Measurements from ENCODE around the gene DENND4A.
A peak's percentile ranks its signal among the peaks of the same experiment; 100 is the strongest.
"Not testable (repeated sequence)": the region's sequence is repeated elsewhere in the genome, so short reads cannot be mapped to it uniquely, and the experiment has no call there.

The DENND4A gene

GRCh38 chr15:65629548-65629947, 162.5 kb downstream of the DENND4A start:
- no peak for DNase-seq

DNA sequence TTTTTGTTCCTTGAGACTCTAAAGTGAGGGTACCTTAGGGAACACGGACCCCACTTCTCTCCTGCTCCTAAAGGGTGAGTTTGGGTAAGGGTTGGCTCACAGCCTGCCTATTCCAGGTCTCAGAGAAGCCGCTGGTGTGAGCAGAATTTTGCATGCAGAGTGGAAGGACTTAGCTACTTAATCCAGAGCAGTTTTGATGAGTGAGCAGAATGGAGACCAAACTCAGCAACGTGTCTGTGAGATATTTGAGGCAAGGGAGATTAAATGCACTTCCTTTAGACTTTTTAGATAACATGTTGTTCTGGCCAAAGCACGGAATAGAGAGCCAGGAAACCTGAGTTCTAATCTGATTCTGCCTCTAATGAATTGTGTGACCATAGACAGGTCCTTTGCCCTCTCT, 165.2 kb downstream of the DENND4A start:
- DNase-seq = no peak

DNA sequence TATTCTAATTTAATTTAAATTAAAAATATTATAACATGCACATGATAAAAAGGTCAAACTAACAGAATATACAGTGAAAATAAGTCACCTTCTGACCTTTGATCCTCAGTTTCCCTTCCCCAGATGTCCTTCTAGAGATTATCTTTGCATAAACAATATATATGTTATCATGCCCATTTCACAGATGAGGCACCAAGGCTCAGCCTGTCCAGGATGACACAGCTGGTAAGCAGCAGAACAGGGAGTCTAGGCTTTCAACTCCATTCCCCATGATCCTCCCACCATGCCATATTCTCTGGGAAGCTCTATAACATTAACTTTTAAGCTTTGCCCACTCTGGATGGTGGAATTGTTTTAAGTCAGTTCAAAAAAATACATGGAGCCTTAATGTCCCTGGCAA, 169.0 kb downstream of the DENND4A start:
- no peak for DNase-seq

DNA sequence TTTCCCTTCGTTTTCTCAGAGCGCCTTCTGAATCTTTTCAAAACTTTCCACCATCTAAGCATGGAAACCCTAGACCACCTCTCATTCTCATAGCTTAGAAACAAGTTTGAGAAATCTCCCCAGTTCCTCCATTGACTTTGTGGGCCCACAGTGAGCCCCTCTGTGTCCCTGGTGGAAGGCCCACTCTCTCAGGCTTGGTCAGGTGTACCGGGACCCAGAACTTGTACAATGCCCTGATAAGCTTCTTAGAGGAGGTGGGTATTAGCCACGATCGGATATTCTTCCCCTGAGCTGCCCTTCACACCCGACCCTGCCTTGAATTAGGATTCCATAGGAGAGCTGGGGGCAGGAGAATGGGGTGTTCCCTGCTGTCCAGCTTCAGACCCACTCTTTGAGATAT, 170.5 kb downstream of the DENND4A start, which contains the start of gene SLC24A1:
TSS of gene SLC24A1 (plus strand) at position 301 of the 400 bp plus-strand sequence. CDS start 2,143 bp downstream, outside the sequence.
- no peak for DNase-seq

GRCh38 chr15:65620833-65621232, 171.3 kb downstream of the DENND4A start:
- DNase-seq = no peak

- DNase-seq = no peak
Observed at GRCh38 chr15:65619626-65620290, 172.3 kb downstream of the DENND4A start.

DNA sequence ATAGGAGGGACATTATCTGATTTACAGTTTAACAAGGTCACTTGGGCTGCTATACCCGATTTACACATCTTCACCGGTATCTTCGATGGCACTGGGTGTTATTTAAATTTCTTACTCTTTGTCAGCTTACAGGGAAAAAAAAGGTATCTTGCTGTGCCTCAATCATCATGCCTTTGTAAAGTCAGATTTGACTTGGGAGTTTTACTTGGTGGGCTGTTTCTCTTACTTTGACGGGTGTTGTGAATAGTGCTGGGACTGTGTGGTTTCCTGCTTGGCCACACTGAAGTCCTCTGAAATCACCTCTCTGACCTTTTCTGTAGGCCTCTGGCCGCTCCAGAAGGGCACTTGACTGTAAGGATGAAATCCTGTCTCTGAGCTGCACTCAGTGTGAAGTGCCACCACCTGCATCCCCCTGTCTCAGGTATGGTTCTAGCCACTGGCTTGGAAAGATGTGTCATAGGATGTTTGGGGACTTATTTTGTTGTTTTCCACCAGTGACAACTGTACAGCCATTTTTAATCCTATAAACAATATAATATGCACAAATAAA, 173.5 kb downstream of the DENND4A start:
- no peak for DNase-seq

- not testable (repeated sequence) for DNase-seq
Observed at GRCh38 chr15:65615887-65616286, 176.2 kb downstream of the DENND4A start.

DNA sequence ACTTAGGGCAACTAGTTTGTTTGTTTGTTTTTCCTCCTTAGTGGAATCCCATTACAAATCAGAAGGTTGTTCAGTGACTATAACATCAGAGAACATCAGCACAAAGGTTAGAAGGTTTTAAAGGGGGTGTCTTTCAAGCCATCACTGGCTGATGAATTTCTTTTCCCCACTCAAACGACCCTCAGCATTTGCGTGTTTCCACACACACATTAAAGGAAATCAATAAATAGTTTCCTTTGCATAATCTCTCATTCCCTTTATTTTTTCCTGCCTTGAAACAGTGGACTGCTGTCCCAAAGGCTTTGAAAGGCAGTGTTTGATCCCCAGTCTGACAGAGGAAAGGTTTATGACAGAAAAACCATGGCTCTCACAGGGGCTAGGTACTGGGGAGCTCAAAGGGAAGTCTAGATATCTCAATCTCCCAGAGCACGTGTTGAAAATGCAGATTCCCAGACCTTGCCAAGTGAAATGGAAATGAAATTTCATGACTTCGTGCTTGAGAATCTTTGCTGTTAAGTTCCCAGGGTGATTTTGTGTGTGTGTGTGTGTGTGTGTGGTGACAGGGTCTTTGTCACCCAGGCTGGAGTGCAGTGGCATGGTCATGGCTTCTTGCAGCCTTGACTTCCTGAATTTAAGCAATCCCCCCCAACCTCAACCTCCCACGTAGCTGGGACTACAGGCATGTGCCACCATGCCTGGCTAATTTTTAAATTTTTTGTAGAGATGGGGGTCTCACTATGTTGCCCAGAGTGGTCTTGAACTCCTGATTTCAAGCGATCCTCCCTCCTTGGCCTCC, 178.9 kb downstream of the DENND4A start:
- DNase-seq = no peak

DNA sequence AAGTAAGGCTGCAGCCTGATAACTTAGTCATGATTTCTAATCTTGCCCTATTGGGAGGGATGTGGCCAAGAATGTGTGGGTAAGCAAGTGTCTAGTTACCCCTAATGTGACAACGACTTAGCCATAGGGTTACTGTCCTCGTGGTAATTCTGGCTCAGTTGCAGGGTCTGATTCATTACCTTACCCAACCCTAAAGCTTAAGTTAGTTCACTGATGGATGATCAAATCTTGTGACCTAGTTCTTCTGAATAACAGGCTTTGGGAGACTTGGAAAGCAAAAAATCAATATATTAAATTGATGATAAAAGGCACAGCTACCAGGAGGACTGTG, 179.5 kb downstream of the DENND4A start:
- no peak for DNase-seq

GRCh38 chr15:65611888-65612615, 180.0 kb downstream of the DENND4A start:
- no peak for DNase-seq

- DNase-seq = peak; percentile 86
Observed at GRCh38 chr15:65610871-65611718, 181.0 kb downstream of the DENND4A start, which contains the start of gene INTS14. Gene INTS14 (minus strand): TSS chr15:65611131. CDS start chr15:65607380, 3,751 bp downstream.

All from effector CD4-positive, alpha-beta T cell (primary cell).